ENCODE measurements around the gene ZFX.

Gene ZFX

GRCh38 chrX:24226176-24226575, 76.6 kb downstream of the ZFX start:
- Histone ChIP-seq H3K9me3 (ENCODE audit: control insufficient read depth, low read depth, low read length) (no peaks in the 10 kb centered on the region), H3K27me3 (ENCODE audit: control insufficient read depth, insufficient read depth, low read length) (no peaks in the 10 kb centered on the region), H3K4me3 (ENCODE audit: low read length) (no peak overlapping the region), H3K27ac (ENCODE audit: low read length) (no peak overlapping the region), H3K36me3 (ENCODE audit: control insufficient read depth, low read depth, low read length) (no peaks in the 10 kb centered on the region), H3K9ac (ENCODE audit: low read length) (no peak overlapping the region), H3K4me1 (ENCODE audit: control insufficient read depth, low read depth, low read length) (no peaks in the 10 kb centered on the region)

DNA sequence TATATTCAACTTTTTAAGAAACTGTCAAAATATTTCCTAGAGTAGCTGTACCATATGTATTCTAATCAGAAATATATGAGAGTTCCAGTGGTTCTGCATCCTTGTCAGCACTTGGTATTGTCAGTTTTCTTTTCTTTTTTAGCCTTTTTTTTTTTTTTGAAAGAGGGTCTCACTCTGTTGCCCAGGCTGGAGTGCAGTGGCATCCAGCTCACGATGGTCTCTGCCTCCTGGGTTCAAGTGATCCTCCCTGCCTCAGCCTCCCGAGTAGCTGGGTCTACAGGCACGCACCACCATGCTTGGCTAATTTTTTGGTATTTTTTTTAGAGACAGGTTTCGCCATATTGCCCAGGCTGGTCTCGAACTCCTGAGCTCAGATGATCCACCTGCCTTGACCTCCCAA, 79.1 kb downstream of the ZFX start:
- H3K4me3 ChIP-seq (ENCODE audit: low read length): no peak overlapping the region

DNA sequence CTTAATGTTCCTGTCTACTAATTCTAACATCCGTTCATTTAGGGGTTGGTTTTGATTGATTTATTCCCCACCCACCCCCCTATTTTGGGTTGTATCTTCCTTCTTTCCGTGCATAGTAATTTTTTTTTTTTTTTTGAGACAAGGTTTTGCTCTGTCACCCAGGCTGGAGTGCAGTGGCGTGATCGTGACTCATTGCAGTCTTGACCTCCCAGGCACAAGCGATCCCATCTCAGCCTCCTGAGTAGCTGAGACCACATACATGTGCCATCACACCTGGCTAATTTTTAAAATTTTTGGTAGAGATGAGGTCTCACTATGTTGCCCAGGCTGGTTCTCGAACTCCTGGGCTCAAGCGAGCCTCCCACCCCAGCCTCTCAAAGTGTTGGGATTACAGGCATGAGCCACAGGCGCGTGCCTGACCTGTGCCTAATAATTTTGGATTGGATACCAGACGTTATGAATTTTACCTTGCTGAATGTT, 79.9 kb downstream of the ZFX start:
- Histone ChIP-seq H3K27me3 (ENCODE audit: control insufficient read depth, insufficient read depth, low read length) (no peaks in the 10 kb centered on the region), H3K9ac (ENCODE audit: low read length) (no peak overlapping the region), H3K27ac (ENCODE audit: low read length) (no peak overlapping the region), H3K9me3 (ENCODE audit: control insufficient read depth, low read depth, low read length) (no peaks in the 10 kb centered on the region), H3K4me3 (ENCODE audit: low read length) (no peak overlapping the region), H3K36me3 (ENCODE audit: control insufficient read depth, low read depth, low read length) (no peaks in the 10 kb centered on the region), H3K4me1 (ENCODE audit: control insufficient read depth, low read depth, low read length) (no peaks in the 10 kb centered on the region)

More for the DNA sequence above, 79.1 kb downstream of the ZFX start:
- Histone ChIP-seq H3K36me3 (ENCODE audit: control insufficient read depth, low read depth, low read length) (no peaks in the 10 kb centered on the region), H3K4me1 (ENCODE audit: control insufficient read depth, low read depth, low read length) (no peaks in the 10 kb centered on the region), H3K27ac (ENCODE audit: low read length) (no peak overlapping the region), H3K27me3 (ENCODE audit: control insufficient read depth, insufficient read depth, low read length) (no peaks in the 10 kb centered on the region), H3K9ac (ENCODE audit: low read length) (no peak overlapping the region), H3K9me3 (ENCODE audit: control insufficient read depth, low read depth, low read length) (no peaks in the 10 kb centered on the region)

DNA sequence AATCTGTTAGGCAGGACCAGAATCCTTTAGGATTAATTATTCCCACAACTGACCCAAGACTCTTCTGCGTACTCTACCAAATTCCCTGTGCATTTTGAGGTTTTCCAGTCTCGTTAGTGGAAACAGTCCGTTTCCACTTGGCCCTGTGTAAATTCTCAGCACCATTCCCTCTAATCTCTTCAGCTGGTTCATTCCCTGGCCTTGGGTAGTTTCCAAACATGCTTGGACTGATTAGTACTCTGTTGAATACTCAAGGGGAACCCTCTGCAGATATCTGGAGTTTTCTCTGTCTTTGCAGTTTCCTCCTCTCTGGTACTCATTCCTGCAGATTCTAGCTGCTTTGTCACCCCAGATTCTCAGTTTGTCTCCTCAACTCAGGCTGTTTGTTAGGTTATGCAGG, 80.4 kb downstream of the ZFX start:
- H3K9ac ChIP-seq (ENCODE audit: low read length): no peak overlapping the region
- H3K4me1 ChIP-seq (ENCODE audit: control insufficient read depth, low read depth, low read length): no peaks in the 10 kb centered on the region
- H3K36me3 ChIP-seq (ENCODE audit: control insufficient read depth, low read depth, low read length): no peaks in the 10 kb centered on the region

DNA sequence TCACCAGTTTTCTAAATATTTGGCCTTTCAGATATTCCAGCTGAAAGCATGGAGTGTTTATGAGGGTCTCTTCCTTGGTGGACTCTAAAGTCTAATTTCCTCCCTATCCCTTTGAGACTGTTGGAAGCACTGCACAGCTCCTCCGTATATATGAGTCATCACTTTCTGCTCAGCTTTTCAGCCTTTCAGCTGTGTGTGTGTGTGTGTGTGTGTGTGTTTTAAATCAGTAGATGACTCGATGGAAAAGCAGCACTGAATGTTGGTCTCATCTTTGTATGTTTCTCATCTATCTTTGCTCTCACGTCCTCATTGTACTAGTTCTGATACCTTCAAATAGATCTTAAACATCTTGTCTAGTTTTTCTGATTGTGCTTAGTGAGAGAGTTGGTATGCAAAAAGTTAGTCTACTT, 81.6 kb downstream of the ZFX start:
- H3K9me3 ChIP-seq (ENCODE audit: control insufficient read depth, low read depth, low read length): no peaks in the 10 kb centered on the region
- no peaks in the 10 kb centered on the region for H3K4me1 ChIP-seq (ENCODE audit: control insufficient read depth, low read depth, low read length)
- H3K27ac ChIP-seq (ENCODE audit: low read length): no peak overlapping the region
- no peaks in the 10 kb centered on the region for H3K36me3 ChIP-seq (ENCODE audit: control insufficient read depth, low read depth, low read length)
- H3K9ac ChIP-seq (ENCODE audit: low read length): no peak overlapping the region
- no peaks in the 10 kb centered on the region for H3K27me3 ChIP-seq (ENCODE audit: control insufficient read depth, insufficient read depth, low read length)
- H3K4me3 ChIP-seq (ENCODE audit: low read length): no peak overlapping the region

More for the DNA sequence above, 80.4 kb downstream of the ZFX start:
- Histone ChIP-seq H3K27ac (ENCODE audit: low read length) (no peak overlapping the region), H3K27me3 (ENCODE audit: control insufficient read depth, insufficient read depth, low read length) (no peaks in the 10 kb centered on the region), H3K4me3 (ENCODE audit: low read length) (no peak overlapping the region), H3K9me3 (ENCODE audit: control insufficient read depth, low read depth, low read length) (no peaks in the 10 kb centered on the region)

- H3K27me3 ChIP-seq (ENCODE audit: control insufficient read depth, insufficient read depth, low read length): no peaks in the 10 kb centered on the region
- no peaks in the 10 kb centered on the region for H3K9me3 ChIP-seq (ENCODE audit: control insufficient read depth, low read depth, low read length)
- H3K27ac ChIP-seq (ENCODE audit: low read length): no peak overlapping the region
- no peaks in the 10 kb centered on the region for H3K4me1 ChIP-seq (ENCODE audit: control insufficient read depth, low read depth, low read length)
- no peaks in the 10 kb centered on the region for H3K36me3 ChIP-seq (ENCODE audit: control insufficient read depth, low read depth, low read length)
- H3K9ac ChIP-seq (ENCODE audit: low read length): no peak overlapping the region
- H3K4me3 ChIP-seq (ENCODE audit: low read length): no peak overlapping the region
Measured at GRCh38 chrX:24231641-24232179, 82.2 kb downstream of the ZFX start.

DNA sequence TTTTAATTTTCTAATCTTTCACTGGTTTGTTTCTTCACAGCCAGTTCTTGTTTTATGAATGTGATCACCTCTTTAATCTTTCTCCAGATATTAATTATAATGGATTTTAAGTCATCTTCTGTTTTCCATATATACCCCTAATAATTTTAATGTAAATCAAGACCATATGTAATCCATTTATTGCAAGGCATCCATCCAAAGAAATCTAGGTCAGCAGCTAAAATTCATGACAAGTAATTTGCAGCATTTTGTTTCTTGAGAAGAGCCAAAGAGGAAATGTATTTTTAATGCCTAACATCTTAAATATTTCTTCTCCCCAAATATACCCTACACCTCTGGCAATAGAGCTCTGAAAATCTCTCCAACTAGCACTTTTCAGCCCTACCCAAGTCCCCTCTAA, 83.3 kb downstream of the ZFX start:
- no peak overlapping the region for H3K27ac ChIP-seq (ENCODE audit: low read length)
- H3K9me3 ChIP-seq (ENCODE audit: control insufficient read depth, low read depth, low read length): no peaks in the 10 kb centered on the region
- H3K36me3 ChIP-seq (ENCODE audit: control insufficient read depth, low read depth, low read length): no peaks in the 10 kb centered on the region
- H3K4me1 ChIP-seq (ENCODE audit: control insufficient read depth, low read depth, low read length): no peaks in the 10 kb centered on the region
- H3K4me3 ChIP-seq (ENCODE audit: low read length): no peak overlapping the region
- H3K27me3 ChIP-seq (ENCODE audit: control insufficient read depth, insufficient read depth, low read length): no peaks in the 10 kb centered on the region
- H3K9ac ChIP-seq (ENCODE audit: low read length): no peak overlapping the region

GRCh38 chrX:24235084-24235710, 85.7 kb downstream of the ZFX start:
- Histone ChIP-seq H3K36me3 (ENCODE audit: control insufficient read depth, low read depth, low read length) (no peaks in the 10 kb centered on the region), H3K27ac (ENCODE audit: low read length) (no peak overlapping the region), H3K27me3 (ENCODE audit: control insufficient read depth, insufficient read depth, low read length) (no peaks in the 10 kb centered on the region), H3K9ac (ENCODE audit: low read length) (no peak overlapping the region), H3K9me3 (ENCODE audit: control insufficient read depth, low read depth, low read length) (no peaks in the 10 kb centered on the region), H3K4me3 (ENCODE audit: low read length) (no peak overlapping the region), H3K4me1 (ENCODE audit: control insufficient read depth, low read depth, low read length) (no peaks in the 10 kb centered on the region)

DNA sequence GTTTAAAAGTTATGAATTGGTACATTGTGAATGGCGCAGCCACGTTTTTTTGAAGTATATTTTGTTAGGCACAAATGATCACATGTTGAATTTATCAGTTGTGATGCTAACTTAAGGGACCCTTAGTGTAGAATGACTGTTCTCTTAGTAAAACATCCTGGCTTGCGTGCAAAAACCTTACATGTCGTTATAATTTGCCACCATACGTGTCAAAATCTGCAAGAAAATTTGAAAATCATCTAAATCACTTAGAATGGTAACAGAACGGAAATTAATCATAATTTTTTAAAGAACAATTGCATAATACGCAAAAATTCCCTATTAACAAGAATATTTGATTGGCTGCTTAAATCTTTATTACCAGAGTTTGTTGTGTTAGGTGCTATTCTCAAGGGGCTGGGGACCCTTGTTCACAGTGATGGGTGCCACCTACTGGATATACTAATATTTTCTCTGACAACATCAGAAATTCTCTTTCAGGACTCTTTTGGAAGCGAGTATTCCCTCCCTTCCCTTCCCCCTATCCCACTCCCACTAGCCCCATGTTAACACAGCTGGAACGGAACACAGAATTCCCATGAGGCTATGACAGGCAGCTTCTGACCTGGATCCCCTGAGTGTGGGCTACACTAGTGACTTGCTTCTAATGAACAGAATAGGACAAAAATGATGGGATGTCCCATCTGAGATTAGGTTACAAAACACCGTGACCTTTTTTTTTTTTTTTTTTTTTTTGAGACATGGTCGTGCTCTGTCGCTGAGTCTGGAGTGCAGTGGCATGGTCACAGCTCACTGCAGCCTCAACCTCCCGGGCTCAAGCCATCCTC, 92.5 kb downstream of the ZFX start:
- H3K27ac ChIP-seq (ENCODE audit: low read length): no peak overlapping the region
- H3K9ac ChIP-seq (ENCODE audit: low read length): no peak overlapping the region
- H3K4me1 ChIP-seq (ENCODE audit: control insufficient read depth, low read depth, low read length): no peaks in the 10 kb centered on the region
- H3K27me3 ChIP-seq (ENCODE audit: control insufficient read depth, insufficient read depth, low read length): no peaks in the 10 kb centered on the region
- no peaks in the 10 kb centered on the region for H3K9me3 ChIP-seq (ENCODE audit: control insufficient read depth, low read depth, low read length)
- H3K36me3 ChIP-seq (ENCODE audit: control insufficient read depth, low read depth, low read length): no peaks in the 10 kb centered on the region
- no peak overlapping the region for H3K4me3 ChIP-seq (ENCODE audit: low read length)

DNA sequence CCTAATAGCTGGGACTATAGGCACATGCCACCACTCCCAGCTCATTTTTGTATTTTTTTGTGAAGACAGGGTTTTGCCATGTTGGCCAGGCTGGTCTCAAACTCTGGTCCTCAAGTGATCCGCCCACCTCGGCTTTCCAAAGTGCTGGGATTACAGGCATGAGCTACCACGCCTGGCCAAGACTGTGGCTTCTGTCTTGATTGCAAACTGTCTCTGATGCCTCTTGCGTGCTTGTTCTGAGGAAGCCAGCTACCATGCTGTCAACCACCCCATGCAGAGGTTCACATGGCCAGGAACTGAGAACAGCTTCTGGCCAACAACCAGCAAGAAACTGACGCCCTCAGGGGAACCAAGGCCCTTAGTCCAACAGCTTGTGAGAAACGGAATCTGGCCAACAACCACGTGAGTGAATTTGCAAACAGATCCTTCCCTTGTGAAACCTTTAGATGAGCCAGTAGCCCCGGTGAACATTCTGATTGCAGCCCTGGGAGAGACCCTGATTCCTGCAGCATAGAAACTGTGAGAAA, 93.2 kb downstream of the ZFX start:
- no peak overlapping the region for H3K27ac ChIP-seq (ENCODE audit: low read length)
- H3K27me3 ChIP-seq (ENCODE audit: control insufficient read depth, insufficient read depth, low read length): no peaks in the 10 kb centered on the region
- no peaks in the 10 kb centered on the region for H3K36me3 ChIP-seq (ENCODE audit: control insufficient read depth, low read depth, low read length)
- H3K4me1 ChIP-seq (ENCODE audit: control insufficient read depth, low read depth, low read length): no peaks in the 10 kb centered on the region
- H3K4me3 ChIP-seq (ENCODE audit: low read length): no peak overlapping the region
- no peak overlapping the region for H3K9ac ChIP-seq (ENCODE audit: low read length)
- H3K9me3 ChIP-seq (ENCODE audit: control insufficient read depth, low read depth, low read length): no peaks in the 10 kb centered on the region

GRCh38 chrX:24243188-24243587, 93.7 kb downstream of the ZFX start:
- H3K9ac ChIP-seq (ENCODE audit: low read length): no peak overlapping the region
- H3K27ac ChIP-seq (ENCODE audit: low read length): no peak overlapping the region

More at GRCh38 chrX:24243188-24243587, 93.7 kb downstream of the ZFX start:
- Histone ChIP-seq H3K9me3 (ENCODE audit: control insufficient read depth, low read depth, low read length) (no peaks in the 10 kb centered on the region), H3K27me3 (ENCODE audit: control insufficient read depth, insufficient read depth, low read length) (no peaks in the 10 kb centered on the region), H3K4me1 (ENCODE audit: control insufficient read depth, low read depth, low read length) (no peaks in the 10 kb centered on the region), H3K36me3 (ENCODE audit: control insufficient read depth, low read depth, low read length) (no peaks in the 10 kb centered on the region), H3K4me3 (ENCODE audit: low read length) (no peak overlapping the region)
